NOMO-1 treated with dmso at 0.1 percent for 144 hours (cell line): ENCODE measurements around the gene DNAAF8.
"Not testable (repeated sequence)": the region's sequence is repeated elsewhere in the genome, so short reads cannot be mapped to it uniquely, and the experiment has no call there.

Source experiments
- DNase-seq: peaks from one replicate; lab custom pipeline; 2025; ENCODE audit not compliant: unreplicated experiment; lab: John Stamatoyannopoulos, UW

DNAAF8 gene

DNA sequence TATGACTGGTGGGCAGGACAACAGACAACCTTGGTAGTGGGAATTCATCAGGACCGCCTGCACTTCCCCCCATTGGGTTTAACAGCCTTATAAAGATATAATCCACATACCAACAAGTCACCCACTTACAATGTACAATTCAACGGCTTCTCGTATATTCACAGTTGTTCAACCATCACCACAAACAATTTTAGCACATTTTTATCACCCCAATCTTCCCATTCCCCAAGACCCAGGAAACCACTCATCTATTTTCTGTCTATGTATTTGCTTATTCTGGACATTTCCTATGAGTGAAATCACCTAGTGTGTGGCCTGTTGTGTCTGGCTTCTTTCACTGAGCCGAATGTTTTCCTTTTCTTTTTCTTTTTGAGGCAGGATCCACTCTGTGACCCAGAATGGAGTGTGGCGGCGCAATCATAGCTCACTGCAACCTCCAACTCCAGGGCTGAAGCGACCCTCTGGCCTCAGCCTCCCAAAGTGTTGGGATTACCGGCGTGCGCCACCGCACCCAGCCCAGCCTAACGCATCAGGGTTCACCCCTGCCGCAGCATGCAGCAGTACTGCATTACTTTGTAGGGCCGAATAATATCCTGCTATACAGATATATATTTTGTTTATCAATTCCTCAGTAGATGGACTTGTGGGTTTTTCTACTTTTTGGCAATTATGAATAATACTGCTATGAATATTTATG, 11.1 kb upstream of the DNAAF8 start:
- no peak for DNase-seq

GRCh38 chr16:4724661-4725270, 9.6 kb upstream of the DNAAF8 start:
- DNase-seq: no peak

GRCh38 chr16:4726616-4727015, 7.7 kb upstream of the DNAAF8 start:
- DNase-seq: no peak

GRCh38 chr16:4728676-4729075, 5.7 kb upstream of the DNAAF8 start:
- no peak for DNase-seq

DNA sequence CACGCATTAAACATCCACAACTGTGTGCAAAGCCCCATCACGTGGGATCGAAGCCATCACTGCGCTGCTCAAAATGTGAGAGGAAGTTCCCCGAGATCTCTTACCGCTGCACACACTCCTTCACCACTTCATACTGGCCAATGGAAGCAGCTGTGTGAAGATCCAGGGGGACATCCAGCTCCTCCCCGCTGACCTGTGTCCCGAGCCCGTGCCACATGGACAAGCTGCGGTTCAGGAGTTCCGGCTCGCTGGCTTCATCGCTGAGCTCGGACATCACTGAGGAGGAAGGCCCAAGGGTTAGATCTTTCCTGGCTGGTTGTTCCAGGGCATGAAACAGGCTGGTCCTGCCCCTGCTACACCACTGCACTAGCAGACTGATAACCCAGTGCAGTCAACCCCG, 4.5 kb upstream of the DNAAF8 start:
- DNase-seq: no peak

DNA sequence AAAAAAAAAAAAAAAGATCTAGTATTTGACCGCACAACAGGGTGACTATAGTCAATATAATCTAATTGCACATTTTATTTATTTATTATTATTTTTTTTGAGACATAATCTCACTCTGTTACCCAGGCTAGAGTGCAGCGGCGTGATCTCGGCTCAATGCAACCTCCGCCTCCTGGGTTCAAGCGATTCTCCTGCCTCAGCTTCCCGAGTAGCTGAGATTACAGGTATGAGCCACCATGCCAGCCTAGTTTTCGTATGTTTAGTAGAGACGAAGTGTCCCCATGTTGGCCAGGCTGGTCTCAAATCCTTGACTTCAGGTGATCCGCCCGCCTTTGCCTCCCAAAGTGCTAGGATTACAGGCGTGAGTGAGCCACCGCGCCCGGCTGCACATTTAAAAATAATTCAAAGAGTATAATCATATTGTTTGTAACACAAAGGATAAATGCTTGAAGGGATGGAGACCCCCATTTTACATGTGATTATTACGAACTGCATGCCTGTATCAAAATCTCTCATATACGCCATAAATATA, 1.1 kb upstream of the DNAAF8 start:
- no peak for DNase-seq

DNA sequence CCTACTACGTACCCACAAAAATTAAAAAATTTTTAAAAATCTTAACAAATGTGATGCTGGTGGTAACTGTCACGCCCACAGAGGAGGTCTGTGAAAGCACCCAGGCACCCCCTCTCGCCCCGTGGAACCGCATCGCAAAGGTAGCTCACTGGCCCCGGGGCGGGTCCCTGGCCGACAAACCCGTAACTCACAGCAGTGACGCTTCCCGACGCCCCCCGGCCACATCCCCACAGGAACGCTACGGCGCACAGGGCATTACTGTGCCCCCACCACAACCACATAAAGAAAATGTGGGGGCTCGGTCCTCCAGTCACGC, 632 bp upstream of the DNAAF8 start:
- no peak for DNase-seq

- peak; percentile 63 for DNase-seq
Measured at GRCh38 chr16:4734730-4735535, 596 bp downstream of the DNAAF8 start.

- DNase-seq: no peak
Measured at GRCh38 chr16:4736546-4736945, 2.2 kb downstream of the DNAAF8 start.

GRCh38 chr16:4737545-4737944, 3.2 kb downstream of the DNAAF8 start:
- DNase-seq: no peak

DNA sequence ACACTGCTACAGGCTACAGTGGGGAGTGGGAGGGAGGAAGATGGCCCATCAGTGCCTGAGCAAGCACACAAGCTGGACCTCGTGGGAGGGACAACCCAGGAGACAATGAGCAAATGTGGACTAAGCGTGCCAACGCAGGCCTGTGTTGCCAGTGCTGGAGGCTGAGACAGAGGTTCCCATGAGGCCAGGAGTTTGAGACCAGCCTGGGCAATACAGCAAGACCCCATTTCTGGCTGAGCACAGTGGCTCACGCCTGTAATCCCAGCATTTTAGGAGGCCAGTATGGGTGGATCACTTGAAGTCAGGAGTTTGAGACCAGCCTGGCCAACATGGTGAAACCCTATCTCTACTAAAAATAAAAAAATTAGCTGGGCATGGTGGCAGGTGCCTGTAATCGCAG, 4.0 kb downstream of the DNAAF8 start:
- not testable (repeated sequence) for DNase-seq

- DNase-seq: no peak
Measured at GRCh38 chr16:4743226-4743878, 9.0 kb downstream of the DNAAF8 start.

- DNase-seq: no peak
Measured at GRCh38 chr16:4744555-4745273, 10.4 kb downstream of the DNAAF8 start.

DNA sequence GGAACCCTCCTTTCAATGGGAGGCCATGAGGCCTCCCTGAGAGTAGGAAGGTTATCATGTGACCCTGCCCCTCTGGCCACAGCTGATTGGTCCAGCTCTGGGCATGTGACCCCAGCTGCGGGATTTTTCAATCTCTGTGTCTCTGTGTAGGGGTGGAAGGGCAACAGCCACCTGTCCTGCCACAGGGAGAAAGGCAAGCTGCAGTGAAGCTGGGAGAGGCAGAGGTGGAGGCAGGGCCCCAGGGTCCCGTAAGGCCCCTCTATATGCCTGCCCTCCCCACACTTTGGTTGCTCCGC, 10.9 kb downstream of the DNAAF8 start:
- DNase-seq: no peak

- no peak for DNase-seq
Measured at GRCh38 chr16:4746215-4746614, 11.9 kb downstream of the DNAAF8 start.

DNA sequence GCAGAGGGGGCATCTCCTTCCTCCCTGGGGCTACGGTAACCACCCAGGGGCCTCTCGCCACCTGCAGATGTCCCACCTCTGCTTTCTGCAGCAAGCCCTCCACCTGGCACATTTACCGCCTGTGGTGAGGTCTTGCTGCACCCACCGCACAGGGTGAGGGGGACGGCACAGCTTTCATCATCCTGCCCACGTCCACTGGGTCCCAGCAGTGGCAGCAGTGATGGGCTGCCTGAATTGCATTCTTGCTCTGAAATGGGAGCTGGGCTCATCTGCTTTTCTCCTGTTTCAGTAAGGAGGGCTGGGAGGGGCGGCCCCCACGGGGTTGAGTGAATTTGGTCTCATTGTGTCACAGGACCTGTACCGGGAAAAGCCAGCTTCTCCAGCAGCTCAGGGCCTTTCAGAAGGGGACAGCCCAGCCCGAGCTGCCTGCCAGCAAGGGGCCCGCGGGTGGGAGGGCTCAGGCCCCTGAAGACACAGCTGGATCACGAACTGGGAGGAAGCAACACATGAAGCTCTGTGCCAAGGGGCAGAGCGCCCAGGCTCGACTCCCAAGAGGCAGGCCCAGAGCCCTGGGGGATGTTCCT, 12.7 kb downstream of the DNAAF8 start:
- no peak for DNase-seq

DNA sequence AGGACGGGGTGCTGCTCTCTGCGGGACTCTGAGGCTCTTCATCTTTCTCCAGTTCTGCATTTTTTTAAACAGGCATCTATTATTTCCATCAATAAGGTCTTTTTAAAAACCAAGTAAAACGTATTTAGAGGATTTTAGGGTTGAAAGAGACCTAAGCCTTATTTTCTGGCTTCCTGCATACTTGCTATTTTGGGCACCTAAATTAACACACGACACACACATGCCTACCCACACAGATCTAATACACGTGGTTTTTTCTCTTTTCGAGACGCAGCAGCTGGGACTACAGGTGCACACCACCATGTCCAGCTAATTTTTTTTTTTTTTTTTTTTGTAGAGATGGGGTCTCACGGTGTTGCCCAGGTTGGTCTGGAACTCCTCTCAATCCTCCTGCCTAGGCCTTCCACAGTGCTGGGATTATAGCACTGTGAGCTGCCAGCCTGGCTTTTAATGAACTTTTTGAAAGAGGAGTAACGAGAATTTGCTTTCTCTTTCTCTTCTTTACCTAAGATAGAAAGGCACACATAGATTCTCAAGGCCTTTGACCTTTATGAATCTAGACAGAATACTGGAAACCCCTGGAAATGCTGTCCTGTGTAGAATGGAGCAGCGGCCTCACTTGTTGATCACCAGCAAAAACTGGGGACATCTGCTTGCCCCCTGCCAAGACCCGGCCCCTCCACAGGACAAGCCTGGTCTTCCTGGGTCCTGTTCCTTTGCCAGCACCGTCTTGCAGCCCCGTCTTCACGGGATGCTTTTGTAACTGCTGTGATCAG, 13.8 kb downstream of the DNAAF8 start:
- DNase-seq: no peak

- no peak for DNase-seq
Measured at GRCh38 chr16:4748682-4749411, 14.5 kb downstream of the DNAAF8 start.

- no peak for DNase-seq
Measured at GRCh38 chr16:4749700-4750257, 15.4 kb downstream of the DNAAF8 start.
